ENCODE data around the gene ENTPD3.

ENTPD3 gene

GRCh38 chr3:40463579-40463978, 76.6 kb downstream of the ENTPD3 start:
- DNase-seq: no peak

DNA sequence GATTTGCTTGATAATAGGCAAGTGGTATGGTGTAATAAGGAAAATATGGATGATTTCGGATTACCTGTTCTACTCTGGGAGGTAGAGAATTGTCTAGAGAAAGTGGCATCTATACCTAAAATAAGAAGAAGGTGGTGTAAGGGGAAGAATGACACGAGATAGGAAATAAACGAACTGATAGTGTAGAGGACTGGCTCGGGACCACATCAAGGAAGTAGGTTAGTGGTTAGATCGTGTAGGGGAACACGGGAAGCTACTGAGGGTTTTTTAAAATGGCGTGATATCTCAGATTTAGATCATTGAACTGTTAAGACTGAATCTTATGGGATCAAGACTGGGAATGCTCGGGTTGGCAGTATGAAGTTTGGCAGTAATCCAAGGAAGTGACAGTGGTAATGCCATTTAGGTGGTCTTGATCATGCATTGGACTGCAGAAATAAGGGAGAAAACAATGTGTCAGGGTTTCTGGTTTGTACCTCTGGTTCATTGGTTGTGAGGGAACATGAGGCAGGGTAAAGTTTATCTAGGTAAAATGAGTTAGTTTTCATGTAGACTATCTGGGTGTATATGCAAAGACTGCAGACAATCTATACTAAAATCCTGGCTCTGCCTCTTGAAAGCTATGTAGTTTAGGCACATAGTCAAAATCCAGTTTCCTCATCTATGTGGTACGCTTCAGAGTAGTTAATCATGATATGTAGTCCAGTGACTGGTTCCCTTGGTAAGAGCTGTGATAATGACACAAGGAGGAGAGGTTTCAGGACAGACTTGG, 77.5 kb downstream of the ENTPD3 start:
- no peak for DNase-seq

- DNase-seq: no peak
Observed at GRCh38 chr3:40465111-40465407, 78.1 kb downstream of the ENTPD3 start.

DNA sequence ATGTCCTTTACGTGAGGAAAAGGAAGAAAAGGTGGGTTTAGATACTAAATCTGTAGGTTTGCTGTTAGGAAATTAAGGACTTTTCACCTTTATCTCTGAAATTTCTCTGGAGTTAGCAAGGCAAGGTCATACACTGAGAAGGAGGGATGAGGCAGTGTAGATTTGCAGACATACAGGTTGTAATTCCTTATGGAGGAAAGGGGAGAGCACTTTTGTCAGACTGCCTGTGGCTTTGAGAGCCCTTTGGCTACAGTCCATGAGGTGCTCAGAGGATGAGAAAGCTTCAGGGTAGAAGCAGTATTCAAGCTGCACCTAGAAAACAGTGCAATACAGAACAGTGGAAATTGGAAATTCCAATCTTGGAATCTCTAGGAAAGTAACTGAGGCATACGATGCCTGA, 78.5 kb downstream of the ENTPD3 start:
- no peak for DNase-seq

DNA sequence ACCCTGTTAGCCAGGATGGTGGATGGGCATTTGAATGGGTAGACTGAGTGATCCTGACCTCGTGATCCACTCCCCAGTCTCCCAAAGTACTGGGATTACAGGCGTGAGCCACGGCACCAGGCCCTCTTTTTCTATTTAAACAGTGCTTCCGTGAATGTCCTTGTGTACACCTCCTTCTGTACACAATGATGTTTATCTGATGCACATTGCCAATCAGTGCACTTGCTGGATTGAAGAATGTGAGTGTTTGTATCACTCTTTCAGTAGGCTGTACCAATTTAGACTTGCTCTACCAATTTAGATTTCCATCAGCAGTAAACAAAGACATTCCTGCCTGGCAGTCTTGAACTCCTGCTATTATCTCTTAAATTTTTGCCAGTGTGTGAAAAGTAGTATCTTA, 81.0 kb downstream of the ENTPD3 start:
- DNase-seq: no peak

GRCh38 chr3:40470701-40471100, 83.7 kb downstream of the ENTPD3 start:
- no peak for DNase-seq

DNA sequence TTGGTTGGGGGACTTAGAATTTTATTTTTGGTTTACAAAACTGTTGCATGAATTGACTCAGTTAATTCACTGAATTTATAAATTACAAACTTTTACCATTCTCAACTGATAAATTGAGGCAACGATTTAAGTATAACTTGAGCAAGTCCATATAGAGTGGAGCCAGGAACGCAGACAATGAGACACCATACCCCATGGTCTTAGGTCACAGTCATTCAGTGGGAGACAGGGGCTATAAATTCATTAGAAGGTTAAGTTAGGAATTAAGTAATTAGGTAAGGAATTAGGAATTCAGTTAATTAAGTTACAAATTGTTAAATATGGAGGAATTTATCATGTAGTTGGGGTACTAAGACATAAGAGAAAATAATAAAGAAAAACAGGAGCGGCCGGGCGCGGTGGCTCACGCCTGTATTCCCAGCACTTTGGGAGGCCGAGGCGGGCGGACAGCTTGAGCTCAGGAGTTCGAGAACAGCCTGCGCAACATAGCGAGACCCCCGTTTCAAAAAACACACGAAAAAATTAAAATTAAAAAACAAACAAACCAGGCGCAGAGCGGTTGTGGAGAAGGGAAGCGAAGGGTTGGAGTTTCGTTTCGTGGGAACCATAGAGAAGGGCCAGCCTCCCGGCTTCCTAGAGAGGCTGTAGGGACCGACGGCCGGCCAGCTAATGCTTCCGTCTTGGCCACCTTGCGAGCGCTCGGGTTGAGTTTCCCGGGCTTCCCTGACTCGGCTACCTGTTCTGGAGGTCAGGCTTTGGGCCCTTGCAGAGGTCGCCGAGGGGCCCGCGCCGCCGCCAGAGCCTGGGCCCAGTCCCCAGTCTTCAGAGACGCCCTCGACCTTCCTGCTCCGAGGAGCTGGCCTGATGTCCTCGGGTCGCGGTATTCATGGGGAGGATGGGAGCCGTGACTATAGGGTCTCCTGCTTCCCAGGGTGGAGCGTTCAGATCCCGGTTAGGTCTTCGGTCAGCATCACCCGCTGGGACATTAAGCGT, 89.8 kb downstream of the ENTPD3 start, which contains the start of gene ZNF619:
Gene ZNF619 (plus strand): TSS at position 645 of the 993 bp plus-strand sequence. CDS start 858 bp downstream, outside the sequence.
- DNase-seq: peak; percentile 13 to 23 (median 18)

GRCh38 chr3:40477666-40478065, 90.7 kb downstream of the ENTPD3 start:
- DNase-seq: no peak

All from activated CD4-positive, CD25-positive, alpha-beta regulatory T cell (primary cell).